ENCODE measurements around the gene DZIP1. TPM values are rescaled to one million over a fixed set of nuclear protein-coding genes. Genes with fewer than 3 reads are reported as not detected.
"Not testable (repeated sequence)": the region's sequence is repeated elsewhere in the genome, so short reads cannot be mapped to it uniquely, and the experiment has no call there.

The DZIP1 gene
- polyA plus RNA-seq, 1 experiment, result 32.9 TPM

GRCh38 chr13:95568131-95568530 is 76.4 kb downstream of the DZIP1 start:
- POLR2A ChIA-PET, result no interaction called here
- Histone ChIP-seq H3K4me3 (ENCODE audit: low read depth, low read length) (no peak overlapping the region), H3K9me3 (ENCODE audit: control insufficient read depth, insufficient read depth, low read length) (no peaks in the 10 kb centered on the region), H3K27ac (ENCODE audit: low read depth, low read length) (no peak overlapping the region), H3K27me3 (ENCODE audit: control insufficient read depth, insufficient read depth, low read length) (peaks cover 2% of the 10 kb centered on the region)
- CTCF ChIA-PET, result no interaction called here
- DNase-seq (ENCODE audit: low read depth, low spot score), result no peak
- TF ChIP-seq CTCF (IDR thresholded peaks at IDR 0.05; ENCODE audit: low read depth, low read length), result no peak

- H3K9me3 ChIP-seq (ENCODE audit: control insufficient read depth, insufficient read depth, low read length); H3K27me3 ChIP-seq (ENCODE audit: control insufficient read depth, insufficient read depth, low read length); H3K4me3 ChIP-seq (ENCODE audit: low read depth, low read length); DNase-seq (ENCODE audit: low read depth, low spot score); H3K27ac ChIP-seq (ENCODE audit: low read depth, low read length); POLR2A ChIA-PET: not testable (repeated sequence)
- CTCF ChIA-PET, result interaction anchor here (2.9 to 3.3 kb wide), 2 partner anchors 29 to 268 kb away, joined by 14 to 20 read pairs; no protein-coding TSS in a partner anchor
These were observed 78.7 kb downstream of the DZIP1 start for GRCh38 chr13:95565758-95566157.

GRCh38 chr13:95564733-95565291 is 79.7 kb downstream of the DZIP1 start:
- DNase-seq (ENCODE audit: low read depth, low spot score), result no peak
- TF ChIP-seq CTCF (IDR thresholded peaks at IDR 0.05; ENCODE audit: low read depth, low read length), result no peak
- Histone ChIP-seq H3K4me3 (ENCODE audit: low read depth, low read length) (no peak overlapping the region), H3K9me3 (ENCODE audit: control insufficient read depth, insufficient read depth, low read length) (no peaks in the 10 kb centered on the region), H3K27ac (ENCODE audit: low read depth, low read length) (no peak overlapping the region), H3K27me3 (ENCODE audit: control insufficient read depth, insufficient read depth, low read length) (peaks cover 3% of the 10 kb centered on the region)
- ChIA-PET CTCF (interaction anchor here (0.6 to 3.3 kb wide), 8 partner anchors 16 to 269 kb away, joined by 3 to 20 read pairs (median 4); no protein-coding TSS in a partner anchor), POLR2A (no interaction called here)

GRCh38 chr13:95564091-95564490 is 80.4 kb downstream of the DZIP1 start:
- peaks cover 9% of the 10 kb centered on the region for H3K27me3 ChIP-seq (ENCODE audit: control insufficient read depth, insufficient read depth, low read length)

GRCh38 chr13:95560387-95560786 is 84.1 kb downstream of the DZIP1 start:
- ChIA-PET POLR2A (no interaction called here), CTCF (no interaction called here)
- TF ChIP-seq CTCF (IDR thresholded peaks at IDR 0.05; ENCODE audit: low read depth, low read length), result no peak
- no peak for DNase-seq (ENCODE audit: low read depth, low spot score)
- Histone ChIP-seq H3K4me3 (ENCODE audit: low read depth, low read length) (no peak overlapping the region), H3K27ac (ENCODE audit: low read depth, low read length) (no peak overlapping the region), H3K27me3 (ENCODE audit: control insufficient read depth, insufficient read depth, low read length) (peaks cover 29% of the 10 kb centered on the region), H3K9me3 (ENCODE audit: control insufficient read depth, insufficient read depth, low read length) (no peaks in the 10 kb centered on the region)

More at GRCh38 chr13:95564091-95564490, 80.4 kb downstream of the DZIP1 start:
- Histone ChIP-seq H3K4me3 (ENCODE audit: low read depth, low read length) (no peak overlapping the region), H3K27ac (ENCODE audit: low read depth, low read length) (no peak overlapping the region), H3K9me3 (ENCODE audit: control insufficient read depth, insufficient read depth, low read length) (no peaks in the 10 kb centered on the region)
- POLR2A ChIA-PET, result no interaction called here
- TF ChIP-seq CTCF (IDR thresholded peaks at IDR 0.05; ENCODE audit: low read depth, low read length), result no peak
- CTCF ChIA-PET, result interaction anchor here (0.6 to 3.3 kb wide), 8 partner anchors 17 to 270 kb away, joined by 3 to 20 read pairs (median 4); no protein-coding TSS in a partner anchor
- no peak for DNase-seq (ENCODE audit: low read depth, low spot score)
